HG03095 (cell line): Measurements from ENCODE around the gene NEBL.

ENCODE experiments used
- ATAC-seq: cut with Tn5 transposase; IDR thresholded peaks from one replicate; pipeline ENCODE4 v1.9.1; 2021; ENCODE audit warnings: moderate library complexity; ENCODE audit not compliant: unreplicated experiment

Gene NEBL

DNA sequence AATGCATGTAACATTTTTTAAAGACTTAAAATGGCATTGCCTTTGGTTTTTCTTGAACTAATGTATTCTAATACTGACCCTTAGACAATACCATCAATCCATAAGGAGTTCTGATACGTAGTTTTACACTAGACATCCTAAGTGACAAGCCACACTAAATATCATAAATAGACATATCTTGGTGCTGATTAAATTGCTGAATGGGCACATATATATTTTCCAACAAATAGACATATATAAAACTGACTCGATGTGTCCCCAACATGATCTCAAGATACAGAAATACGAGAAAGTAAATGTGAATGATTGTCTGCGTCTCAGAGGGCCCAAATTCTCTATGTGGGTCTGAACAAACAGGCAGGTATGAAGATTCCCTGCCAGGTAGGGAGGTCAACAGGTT is 99.8 kb downstream of the NEBL start:
- no peak for ATAC-seq

DNA sequence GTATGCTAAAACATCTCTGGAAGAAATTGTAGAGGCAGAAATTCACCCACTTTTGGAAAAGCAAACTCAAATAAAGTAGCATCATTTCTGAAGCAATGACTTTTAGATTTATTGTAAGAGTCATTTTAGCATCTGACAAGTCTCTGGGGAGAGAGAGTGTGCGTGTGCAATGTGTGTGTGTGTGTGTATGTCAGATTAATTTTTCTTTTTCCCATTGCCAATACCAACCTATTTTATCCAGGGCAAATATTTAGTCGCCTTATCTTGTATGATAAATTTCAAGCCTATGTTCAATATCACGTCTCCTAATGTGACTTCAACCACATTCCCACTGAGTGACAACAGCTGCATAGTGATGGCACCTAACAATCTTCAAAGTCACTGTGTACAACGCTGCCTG is 101.7 kb downstream of the NEBL start:
- no peak for ATAC-seq

DNA sequence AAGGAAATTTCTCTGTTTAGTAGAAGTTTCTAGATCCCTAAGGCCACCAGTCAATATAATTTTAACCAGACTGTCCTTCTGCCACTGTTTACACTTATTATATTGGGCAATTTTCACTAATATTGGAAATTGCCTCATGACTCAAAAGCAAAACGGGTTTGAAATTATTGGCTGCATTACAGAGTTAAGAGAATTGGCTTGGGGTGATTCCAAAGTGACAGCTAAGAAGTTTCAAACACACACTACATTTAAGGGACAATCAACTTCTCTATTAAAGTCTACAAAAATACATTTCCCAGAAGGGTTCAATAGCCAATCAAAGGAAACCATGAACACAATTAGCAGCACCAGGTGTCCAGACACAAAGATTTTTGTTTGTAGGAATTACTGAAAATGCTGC is 111.9 kb downstream of the NEBL start:
- no peak for ATAC-seq

DNA sequence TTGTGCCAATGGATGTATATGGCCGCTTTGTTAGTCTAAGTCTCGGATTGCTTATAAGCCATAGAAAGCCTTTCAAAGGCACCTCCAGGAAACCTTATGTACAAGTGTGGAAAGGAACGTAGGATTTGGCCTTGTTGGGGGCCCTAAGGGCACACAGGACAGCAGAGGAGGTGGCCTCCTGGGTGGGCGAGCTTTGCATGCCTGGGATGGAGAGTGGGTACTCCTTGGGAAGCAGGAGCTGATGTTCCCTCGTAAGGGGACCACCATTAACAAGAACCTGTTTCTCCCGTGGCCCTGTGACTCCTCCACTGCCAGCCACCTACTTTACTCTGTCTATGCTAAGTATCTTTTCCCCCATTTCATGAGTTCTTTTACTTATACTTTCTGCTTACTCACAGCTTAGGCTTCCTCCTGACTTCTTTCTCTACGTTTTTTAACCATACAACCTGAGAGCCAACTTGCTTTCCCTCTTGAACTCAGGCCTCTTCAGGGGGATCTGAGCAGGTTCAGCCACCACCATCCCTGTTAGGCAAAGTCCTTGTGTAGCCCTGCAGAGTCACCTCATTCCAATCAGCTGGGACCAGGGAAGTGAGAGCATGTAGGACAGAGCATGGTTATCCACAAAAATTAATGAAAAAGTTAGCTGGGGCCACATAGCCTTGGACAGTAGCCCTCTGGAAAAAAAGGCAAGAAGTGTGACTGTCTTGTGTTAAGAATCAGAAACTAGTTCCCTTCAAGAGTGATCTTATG is 118.9 kb downstream of the NEBL start:
- no peak for ATAC-seq

- no peak for ATAC-seq
Measured at GRCh38 chr10:20776384-20777118, 120.6 kb downstream of the NEBL start.

GRCh38 chr10:20771051-20771450 is 126.1 kb downstream of the NEBL start:
- no peak for ATAC-seq

GRCh38 chr10:20769481-20769880 is 127.6 kb downstream of the NEBL start:
- ATAC-seq, result no peak

GRCh38 chr10:20768843-20769242 is 128.3 kb downstream of the NEBL start:
- ATAC-seq, result no peak

- no peak for ATAC-seq
Measured at GRCh38 chr10:20767028-20767427, 130.1 kb downstream of the NEBL start.

DNA sequence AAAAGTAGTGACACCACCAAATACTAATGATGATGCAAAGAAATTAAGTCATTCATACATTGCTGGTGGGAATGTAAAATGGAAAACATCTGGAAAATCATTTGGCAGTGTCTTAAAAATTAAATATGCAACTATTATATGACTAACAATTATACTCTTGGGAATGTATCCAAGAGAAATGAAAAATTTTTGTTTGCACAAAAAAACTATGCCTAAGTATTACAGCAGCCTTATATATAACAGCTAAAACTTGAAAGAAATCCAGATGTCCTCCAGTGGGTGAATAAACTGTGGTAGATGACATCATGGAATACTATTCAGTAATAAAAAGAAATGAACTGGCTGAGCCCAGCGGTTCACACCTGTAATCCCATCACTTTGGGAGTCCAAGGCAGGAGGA is 132.0 kb downstream of the NEBL start:
- ATAC-seq, result no peak

DNA sequence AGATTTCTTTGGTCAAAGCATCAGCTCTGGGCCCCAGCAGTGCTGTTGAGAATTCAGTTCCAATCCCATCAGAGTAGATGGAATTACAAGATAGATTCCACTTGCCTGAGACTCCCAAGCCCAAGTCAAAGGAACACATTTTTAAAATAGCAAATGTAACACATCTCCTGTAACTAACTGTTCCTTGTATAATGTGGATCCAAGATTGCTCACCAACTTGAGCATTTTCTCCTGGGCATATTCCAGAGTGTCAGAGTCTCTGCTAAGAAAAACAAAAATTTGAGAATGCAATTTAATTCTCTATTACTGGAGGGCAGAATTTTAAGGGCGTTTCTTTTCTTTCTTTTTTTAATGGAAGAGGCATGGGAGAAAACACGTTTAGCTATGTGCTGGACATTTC is 136.7 kb downstream of the NEBL start:
- no peak for ATAC-seq

GRCh38 chr10:20748551-20748950 is 148.6 kb downstream of the NEBL start:
- no peak for ATAC-seq

DNA sequence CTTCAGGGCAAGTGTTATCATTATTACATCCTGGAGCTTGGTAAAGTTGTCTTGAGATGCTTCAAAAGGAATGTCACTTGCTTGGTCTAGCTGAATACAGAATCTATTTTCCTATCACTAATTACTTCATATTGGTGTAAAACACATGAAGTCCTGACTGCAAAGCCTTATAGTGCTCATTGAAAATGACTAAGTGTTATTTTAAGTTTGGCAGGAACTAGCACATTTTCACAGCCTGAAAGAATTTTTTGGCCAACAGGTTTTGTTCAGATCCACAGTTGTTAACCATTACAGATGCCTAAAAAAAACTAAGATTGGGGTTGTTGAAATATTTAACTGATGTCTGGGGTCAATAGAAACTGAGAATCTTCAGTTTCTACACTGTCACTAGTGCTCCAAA is 149.3 kb downstream of the NEBL start:
- ATAC-seq, result no peak

GRCh38 chr10:20746856-20747255 is 150.3 kb downstream of the NEBL start:
- no peak for ATAC-seq

GRCh38 chr10:20745556-20746375 is 151.3 kb downstream of the NEBL start:
- ATAC-seq, result no peak

- ATAC-seq, result no peak
Measured at GRCh38 chr10:20744821-20745220, 152.3 kb downstream of the NEBL start.

- ATAC-seq, result no peak
Measured at GRCh38 chr10:20743942-20744341, 153.2 kb downstream of the NEBL start.

GRCh38 chr10:20742737-20743541 is 154.2 kb downstream of the NEBL start:
- no peak for ATAC-seq

DNA sequence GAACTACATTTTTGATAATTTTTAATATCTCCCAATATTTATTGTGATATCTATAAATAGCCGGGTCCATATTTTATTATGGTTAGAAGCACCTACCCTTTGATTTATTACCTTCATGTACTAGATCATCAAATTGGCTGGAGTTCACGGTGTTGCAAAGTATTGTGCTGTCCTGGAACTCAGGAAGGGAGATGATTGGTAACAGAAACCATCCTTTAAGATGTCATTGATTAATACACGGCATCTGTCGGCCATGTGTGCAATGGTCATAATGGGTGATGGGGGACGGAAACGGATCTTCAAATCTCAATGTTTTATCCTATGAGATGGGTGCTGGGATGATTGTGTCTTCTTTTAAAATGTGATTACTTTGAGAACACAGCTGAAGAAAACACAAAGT is 157.0 kb downstream of the NEBL start:
- ATAC-seq, result no peak

DNA sequence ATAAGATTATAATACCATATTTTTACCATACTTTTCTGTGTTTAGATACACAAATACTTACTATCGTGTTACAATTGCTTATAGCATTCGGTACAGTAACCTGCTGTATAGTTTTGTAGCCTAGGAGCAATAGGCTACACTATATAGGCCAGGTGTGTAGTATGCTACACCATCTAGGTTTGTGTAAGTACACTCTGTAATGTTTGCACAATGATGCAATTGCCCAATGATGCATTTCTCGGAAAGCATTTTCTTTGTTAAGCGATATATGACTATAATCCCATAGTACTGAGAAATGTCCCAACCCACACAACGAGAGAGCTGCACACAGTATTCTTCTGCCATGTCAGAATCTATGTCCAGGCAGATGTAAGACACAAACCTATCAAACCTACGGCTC is 160.0 kb downstream of the NEBL start:
- ATAC-seq, result no peak
